ENCODE measurements around the gene AIF1.

The AIF1 gene

DNA sequence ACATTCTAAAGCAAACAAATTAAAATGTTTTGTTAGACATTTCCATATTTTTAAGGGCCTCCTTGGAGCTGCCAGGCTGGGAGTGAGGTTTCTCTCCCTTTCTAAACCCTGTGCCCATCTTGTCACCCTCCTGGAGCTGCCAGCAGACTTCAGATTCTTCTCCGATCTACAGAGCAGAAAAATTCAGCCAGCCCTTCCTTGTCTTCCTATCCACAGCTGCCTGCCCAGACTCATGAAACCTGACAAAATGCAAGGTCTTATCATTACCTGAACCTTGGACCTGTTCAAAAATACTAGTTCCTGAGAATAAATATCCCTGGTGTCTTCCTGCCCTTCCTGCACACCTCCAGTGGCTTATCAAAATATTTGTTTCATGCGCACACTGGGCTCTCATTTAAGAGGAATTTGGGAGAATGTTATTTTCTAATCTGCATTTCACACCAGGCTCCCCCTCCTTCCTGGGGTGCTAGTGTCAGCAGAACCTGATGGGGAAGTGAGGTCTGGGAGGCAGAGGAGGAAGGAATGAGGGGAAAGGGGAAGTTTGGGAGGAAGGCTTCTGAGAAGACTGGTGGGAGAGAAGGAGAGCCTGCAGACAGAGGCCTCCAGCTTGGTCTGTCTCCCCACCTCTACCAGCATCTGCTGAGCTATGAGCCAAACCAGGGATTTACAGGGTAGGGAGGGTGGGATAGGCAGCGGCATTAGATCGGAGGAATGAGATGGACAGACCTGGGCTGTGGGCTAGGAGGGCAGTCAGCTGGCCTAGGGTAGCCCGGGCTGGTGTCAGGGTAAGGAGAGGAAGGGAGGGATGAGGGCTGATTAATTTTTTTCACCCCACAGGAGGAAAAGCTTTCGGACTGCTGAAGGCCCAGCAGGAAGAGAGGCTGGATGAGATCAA, at the start of gene AIF1:
AIF1 (plus strand) TSS at position 551 of the 895 bp plus-strand sequence; CDS start at position 647, 96 bp downstream.
- no peak for DNase-seq

- no peak for DNase-seq
These were observed 47.3 kb upstream of the AIF1 start for GRCh38 chr6:31567531-31568370.

DNA sequence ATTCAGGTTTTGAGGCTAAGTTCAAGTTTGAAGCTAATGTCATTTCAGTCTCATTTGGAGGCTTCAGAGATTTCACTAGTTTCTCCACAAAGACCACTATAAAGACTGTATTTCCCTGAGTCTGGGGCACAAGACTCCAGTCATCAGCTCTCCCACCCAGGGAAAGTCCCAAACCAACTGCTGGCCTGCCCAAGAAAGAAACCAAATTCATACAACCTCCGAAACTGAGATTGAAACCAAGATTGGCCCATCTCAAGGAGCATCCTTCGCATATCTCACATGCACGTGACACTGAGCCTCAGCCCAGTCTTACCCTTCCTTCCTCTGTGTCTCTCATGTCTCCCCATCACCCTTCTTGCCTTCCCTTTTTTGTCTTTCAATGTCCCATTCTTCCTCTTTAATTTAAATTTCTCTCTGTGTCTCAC, 46.5 kb upstream of the AIF1 start:
- DNase-seq = no peak

- no peak for DNase-seq
These were observed 45.0 kb upstream of the AIF1 start for GRCh38 chr6:31569861-31570536.

DNA sequence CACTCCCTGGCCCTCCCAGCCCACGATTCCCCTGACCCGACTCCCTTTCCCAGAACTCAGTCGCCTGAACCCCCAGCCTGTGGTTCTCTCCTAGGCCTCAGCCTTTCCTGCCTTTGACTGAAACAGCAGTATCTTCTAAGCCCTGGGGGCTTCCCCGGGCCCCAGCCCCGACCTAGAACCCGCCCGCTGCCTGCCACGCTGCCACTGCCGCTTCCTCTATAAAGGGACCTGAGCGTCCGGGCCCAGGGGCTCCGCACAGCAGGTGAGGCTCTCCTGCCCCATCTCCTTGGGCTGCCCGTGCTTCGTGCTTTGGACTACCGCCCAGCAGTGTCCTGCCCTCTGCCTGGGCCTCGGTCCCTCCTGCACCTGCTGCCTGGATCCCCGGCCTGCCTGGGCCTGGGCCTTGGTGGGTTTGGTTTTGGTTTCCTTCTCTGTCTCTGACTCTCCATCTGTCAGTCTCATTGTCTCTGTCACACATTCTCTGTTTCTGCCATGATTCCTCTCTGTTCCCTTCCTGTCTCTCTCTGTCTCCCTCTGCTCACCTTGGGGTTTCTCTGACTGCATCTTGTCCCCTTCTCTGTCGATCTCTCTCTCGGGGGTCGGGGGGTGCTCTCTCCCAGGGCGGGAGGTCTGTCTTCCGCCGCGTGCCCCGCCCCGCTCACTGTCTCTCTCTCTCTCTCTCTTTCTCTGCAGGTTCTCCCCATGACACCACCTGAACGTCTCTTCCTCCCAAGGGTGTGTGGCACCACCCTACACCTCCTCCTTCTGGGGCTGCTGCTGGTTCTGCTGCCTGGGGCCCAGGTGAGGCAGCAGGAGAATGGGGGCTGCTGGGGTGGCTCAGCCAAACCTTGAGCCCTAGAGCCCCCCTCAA, 42.8 kb upstream of the AIF1 start, which contains the start of gene LTA:
LTA (plus strand) TSS at position 249 of the 871 bp plus-strand sequence; CDS start at position 703, 454 bp downstream.
- DNase-seq = no peak

DNA sequence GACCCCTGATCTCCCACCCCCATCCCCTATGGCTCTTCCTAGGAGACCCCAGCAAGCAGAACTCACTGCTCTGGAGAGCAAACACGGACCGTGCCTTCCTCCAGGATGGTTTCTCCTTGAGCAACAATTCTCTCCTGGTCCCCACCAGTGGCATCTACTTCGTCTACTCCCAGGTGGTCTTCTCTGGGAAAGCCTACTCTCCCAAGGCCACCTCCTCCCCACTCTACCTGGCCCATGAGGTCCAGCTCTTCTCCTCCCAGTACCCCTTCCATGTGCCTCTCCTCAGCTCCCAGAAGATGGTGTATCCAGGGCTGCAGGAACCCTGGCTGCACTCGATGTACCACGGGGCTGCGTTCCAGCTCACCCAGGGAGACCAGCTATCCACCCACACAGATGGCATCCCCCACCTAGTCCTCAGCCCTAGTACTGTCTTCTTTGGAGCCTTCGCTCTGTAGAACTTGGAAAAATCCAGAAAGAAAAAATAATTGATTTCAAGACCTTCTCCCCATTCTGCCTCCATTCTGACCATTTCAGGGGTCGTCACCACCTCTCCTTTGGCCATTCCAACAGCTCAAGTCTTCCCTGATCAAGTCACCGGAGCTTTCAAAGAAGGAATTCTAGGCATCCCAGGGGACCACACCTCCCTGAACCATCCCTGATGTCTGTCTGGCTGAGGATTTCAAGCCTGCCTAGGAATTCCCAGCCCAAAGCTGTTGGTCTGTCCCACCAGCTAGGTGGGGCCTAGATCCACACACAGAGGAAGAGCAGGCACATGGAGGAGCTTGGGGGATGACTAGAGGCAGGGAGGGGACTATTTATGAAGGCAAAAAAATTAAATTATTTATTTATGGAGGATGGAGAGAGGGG, 41.6 kb upstream of the AIF1 start:
- DNase-seq = no peak

GRCh38 chr6:31574106-31575061, 40.6 kb upstream of the AIF1 start:
- no peak for DNase-seq

DNA sequence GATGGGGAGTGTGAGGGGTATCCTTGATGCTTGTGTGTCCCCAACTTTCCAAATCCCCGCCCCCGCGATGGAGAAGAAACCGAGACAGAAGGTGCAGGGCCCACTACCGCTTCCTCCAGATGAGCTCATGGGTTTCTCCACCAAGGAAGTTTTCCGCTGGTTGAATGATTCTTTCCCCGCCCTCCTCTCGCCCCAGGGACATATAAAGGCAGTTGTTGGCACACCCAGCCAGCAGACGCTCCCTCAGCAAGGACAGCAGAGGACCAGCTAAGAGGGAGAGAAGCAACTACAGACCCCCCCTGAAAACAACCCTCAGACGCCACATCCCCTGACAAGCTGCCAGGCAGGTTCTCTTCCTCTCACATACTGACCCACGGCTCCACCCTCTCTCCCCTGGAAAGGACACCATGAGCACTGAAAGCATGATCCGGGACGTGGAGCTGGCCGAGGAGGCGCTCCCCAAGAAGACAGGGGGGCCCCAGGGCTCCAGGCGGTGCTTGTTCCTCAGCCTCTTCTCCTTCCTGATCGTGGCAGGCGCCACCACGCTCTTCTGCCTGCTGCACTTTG, 39.6 kb upstream of the AIF1 start, which contains the start of gene TNF:
TNF (plus strand) TSS at position 231 of the 567 bp plus-strand sequence; CDS start at position 408, 177 bp downstream.
- DNase-seq = no peak

DNA sequence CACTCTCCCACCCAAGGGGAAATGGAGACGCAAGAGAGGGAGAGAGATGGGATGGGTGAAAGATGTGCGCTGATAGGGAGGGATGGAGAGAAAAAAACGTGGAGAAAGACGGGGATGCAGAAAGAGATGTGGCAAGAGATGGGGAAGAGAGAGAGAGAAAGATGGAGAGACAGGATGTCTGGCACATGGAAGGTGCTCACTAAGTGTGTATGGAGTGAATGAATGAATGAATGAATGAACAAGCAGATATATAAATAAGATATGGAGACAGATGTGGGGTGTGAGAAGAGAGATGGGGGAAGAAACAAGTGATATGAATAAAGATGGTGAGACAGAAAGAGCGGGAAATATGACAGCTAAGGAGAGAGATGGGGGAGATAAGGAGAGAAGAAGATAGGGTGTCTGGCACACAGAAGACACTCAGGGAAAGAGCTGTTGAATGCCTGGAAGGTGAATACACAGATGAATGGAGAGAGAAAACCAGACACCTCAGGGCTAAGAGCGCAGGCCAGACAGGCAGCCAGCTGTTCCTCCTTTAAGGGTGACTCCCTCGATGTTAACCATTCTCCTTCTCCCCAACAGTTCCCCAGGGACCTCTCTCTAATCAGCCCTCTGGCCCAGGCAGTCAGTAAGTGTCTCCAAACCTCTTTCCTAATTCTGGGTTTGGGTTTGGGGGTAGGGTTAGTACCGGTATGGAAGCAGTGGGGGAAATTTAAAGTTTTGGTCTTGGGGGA, 38.9 kb upstream of the AIF1 start:
- no peak for DNase-seq

GRCh38 chr6:31576897-31577578, 38.0 kb upstream of the AIF1 start:
- no peak for DNase-seq

- DNase-seq = no peak
These were observed 37.5 kb upstream of the AIF1 start for GRCh38 chr6:31577579-31577966.

DNA sequence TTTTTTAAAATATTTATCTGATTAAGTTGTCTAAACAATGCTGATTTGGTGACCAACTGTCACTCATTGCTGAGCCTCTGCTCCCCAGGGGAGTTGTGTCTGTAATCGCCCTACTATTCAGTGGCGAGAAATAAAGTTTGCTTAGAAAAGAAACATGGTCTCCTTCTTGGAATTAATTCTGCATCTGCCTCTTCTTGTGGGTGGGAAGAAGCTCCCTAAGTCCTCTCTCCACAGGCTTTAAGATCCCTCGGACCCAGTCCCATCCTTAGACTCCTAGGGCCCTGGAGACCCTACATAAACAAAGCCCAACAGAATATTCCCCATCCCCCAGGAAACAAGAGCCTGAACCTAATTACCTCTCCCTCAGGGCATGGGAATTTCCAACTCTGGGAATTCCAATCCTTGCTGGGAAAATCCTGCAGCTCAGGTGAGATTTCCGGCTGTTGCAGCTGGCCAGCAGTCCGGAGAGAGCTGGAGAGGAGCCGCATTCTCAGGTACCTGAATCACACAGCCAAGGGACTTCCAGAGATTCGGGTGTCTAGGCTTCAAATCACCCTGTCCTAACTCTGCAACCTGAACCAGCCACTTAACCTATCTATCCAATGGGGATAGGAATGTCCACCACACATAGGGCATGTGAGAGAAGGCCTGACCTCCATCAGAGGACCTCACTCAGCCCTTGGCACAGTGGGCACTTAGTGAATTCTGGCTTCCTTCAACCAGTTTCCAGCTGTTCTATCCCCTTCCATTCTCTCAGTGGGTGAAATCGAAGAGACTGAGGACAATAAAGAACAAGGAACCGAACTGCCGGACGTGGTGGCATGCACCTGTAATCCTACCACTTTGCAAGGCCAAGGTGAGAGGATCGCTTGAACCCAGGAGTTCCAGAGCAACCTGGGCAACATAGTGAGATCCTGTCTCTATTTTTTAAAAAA, 36.6 kb upstream of the AIF1 start:
- DNase-seq = no peak

DNA sequence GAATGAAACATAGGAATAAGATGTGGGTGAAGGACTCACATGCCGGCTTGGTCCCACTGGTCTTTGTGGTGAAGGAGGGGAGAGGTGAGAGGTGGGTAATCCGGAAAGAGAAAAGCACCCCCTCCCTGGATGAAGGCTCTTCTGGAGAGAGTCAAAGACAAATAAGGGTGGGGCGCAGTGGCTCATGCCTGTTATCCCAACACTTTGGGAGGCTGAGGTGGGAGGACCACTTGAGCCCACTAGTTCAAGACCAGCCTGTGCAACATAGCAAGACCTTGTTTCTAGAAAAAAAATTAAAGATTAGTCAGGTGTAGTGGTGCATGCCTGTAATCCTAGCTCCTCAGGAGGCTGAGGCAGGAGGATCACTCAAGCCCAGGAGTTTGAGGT, 35.9 kb upstream of the AIF1 start:
- DNase-seq = no peak

- no peak for DNase-seq
These were observed 35.2 kb upstream of the AIF1 start for GRCh38 chr6:31579546-31580437.

DNA sequence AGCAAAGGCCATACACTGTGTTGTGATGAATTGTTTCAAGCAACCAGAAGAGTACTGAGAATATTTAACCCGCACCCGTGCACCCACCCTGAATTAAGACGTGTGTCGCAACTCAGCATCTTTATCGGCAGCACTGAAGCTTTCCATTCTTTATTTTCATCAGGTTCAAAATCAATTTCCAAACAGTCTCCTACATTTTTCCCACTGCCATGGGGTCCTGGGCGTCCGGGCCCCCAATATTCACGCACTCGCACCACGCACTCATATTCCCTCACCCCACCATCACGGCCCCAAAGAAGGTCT, 34.6 kb upstream of the AIF1 start:
- no peak for DNase-seq

Measured in NCI-H510A treated with DMSO at 0.1 percent for 48 hours (cell line).